ENCODE data around the gene PDCD1. TPM values are rescaled to one million over a fixed set of nuclear protein-coding genes. Genes with fewer than 3 reads are reported as not detected.

PDCD1 gene
- total and polyA plus RNA-seq, 10 of the 15 experiments (the other 5 are each of a cell fraction or from before 2014, with no cell fraction given), result 0.62 to 6.4 (median 2.9) TPM; not detected in 2

DNA sequence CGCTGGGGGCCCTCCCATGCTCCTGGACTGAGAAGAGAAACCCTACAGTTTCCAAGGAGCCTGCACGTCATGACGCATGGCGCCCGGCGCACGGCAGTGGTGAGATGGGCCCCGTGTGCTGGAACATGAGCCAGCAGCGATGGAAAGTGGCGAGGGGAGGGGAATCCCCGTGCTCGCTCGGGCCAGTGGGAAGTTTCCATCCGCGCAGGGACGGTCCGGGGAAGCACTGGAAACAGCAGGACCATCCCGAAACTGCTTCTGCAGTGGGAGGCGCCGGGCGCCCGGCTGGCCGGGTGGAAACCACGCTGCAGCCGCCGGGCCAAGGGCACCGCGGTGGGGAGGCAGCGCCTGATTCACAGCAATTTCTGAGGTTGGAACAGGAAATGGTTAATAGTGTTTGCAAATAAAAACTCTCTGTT, 4.9 kb upstream of the PDCD1 start (continued):
- TF ChIP-seq, protein P1, sequence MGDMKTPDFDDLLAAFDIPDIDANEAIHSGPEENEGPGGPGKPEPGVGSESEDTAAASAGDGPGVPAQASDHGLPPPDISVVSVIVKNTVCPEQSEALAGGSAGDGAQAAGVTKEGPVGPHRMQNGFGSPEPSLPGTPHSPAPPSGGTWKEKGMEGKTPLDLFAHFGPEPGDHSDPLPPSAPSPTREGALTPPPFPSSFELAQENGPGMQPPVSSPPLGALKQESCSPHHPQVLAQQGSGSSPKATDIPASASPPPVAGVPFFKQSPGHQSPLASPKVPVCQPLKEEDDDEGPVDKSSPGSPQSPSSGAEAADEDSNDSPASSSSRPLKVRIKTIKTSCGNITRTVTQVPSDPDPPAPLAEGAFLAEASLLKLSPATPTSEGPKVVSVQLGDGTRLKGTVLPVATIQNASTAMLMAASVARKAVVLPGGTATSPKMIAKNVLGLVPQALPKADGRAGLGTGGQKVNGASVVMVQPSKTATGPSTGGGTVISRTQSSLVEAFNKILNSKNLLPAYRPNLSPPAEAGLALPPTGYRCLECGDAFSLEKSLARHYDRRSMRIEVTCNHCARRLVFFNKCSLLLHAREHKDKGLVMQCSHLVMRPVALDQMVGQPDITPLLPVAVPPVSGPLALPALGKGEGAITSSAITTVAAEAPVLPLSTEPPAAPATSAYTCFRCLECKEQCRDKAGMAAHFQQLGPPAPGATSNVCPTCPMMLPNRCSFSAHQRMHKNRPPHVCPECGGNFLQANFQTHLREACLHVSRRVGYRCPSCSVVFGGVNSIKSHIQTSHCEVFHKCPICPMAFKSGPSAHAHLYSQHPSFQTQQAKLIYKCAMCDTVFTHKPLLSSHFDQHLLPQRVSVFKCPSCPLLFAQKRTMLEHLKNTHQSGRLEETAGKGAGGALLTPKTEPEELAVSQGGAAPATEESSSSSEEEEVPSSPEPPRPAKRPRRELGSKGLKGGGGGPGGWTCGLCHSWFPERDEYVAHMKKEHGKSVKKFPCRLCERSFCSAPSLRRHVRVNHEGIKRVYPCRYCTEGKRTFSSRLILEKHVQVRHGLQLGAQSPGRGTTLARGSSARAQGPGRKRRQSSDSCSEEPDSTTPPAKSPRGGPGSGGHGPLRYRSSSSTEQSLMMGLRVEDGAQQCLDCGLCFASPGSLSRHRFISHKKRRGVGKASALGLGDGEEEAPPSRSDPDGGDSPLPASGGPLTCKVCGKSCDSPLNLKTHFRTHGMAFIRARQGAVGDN (IDR thresholded peaks at IDR 0.05), result peak; percentile 78
- no peak for TF ChIP-seq TCF7 (IDR thresholded peaks at IDR 0.05; ENCODE audit: borderline replicate concordance)
- TF ChIP-seq MYC (IDR thresholded peaks at IDR 0.05; ENCODE audit: insufficient read depth, insufficient read length, insufficient replicate concordance, low read length, severe bottlenecking), result no peak
- no peak for TF ChIP-seq SRF (IDR thresholded peaks at IDR 0.05; ENCODE audit: low read depth in 2 of 2, low read length in 2 of 2)

DNA sequence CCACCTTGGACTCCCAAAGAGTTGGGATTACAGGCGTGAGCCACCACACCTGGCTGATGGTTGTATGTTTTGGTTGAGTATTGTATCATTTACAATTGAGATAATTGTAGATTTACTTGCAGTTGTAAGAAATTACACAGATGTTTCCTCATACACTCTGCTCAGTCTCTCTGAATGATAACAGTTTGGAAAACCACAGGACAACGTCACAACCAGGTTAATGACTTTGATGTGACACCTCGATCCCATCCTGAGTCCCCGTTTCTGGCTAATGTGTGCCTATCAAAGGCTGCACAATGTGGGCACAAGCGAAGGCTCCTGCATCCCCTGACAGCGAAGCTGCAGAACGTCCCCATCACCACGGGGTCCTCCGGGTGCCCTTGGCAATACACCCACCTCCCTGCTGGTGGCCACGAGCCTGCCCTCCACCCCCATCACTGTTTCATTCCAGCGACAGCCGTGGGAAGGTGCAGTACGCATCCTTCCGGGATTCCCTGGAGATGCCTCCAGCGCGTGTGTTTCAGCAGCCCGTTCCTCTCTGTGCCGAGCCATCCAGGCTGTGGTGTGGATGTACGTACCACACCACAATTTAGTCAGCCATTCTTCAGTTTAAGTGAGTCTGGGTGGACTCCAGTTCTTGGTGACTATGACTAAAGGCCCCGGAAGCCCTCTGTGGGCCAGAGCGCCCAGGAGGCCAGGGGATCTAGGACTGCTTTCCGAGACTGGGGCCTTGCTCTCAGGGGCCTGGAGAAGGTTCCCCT, 4.3 kb upstream of the PDCD1 start:
- no peak overlapping the region for H3K27ac ChIP-seq (ENCODE audit: control insufficient read depth, insufficient read depth)
- SMC1A ChIA-PET (ENCODE audit: uncharacterized antibody, unreplicated experiment), result no interaction called here
- H3K4me1 ChIP-seq (ENCODE audit: control insufficient read depth, insufficient read depth, low read length), result peaks cover 45% of the 10 kb centered on the region
- intact Hi-C loops (cut with micrococcal nuclease; ENCODE audit: unreplicated experiment) (no loop called here), in situ Hi-C loops (cut with MboI) (no loop called here)
- no TSS peak for BruUV-seq (replicated peaks)
- TF ChIP-seq STAT1 (conservative IDR thresholded peaks at IDR 0.05) (no peak), ETV6 (conservative IDR thresholded peaks at IDR 0.05 in 1 of 2, IDR thresholded peaks at IDR 0.05 in 1 of 2; ENCODE audit: borderline replicate concordance in 1 of 2, low read depth in 1 of 2) (no peak)
- TF ChIP-seq, protein P2, sequence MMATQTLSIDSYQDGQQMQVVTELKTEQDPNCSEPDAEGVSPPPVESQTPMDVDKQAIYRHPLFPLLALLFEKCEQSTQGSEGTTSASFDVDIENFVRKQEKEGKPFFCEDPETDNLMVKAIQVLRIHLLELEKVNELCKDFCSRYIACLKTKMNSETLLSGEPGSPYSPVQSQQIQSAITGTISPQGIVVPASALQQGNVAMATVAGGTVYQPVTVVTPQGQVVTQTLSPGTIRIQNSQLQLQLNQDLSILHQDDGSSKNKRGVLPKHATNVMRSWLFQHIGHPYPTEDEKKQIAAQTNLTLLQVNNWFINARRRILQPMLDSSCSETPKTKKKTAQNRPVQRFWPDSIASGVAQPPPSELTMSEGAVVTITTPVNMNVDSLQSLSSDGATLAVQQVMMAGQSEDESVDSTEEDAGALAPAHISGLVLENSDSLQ (IDR thresholded peaks at IDR 0.05), result no peak
- ATAC-seq (no peak), FAIRE-seq (no peak), DNase-seq (ENCODE audit: low read depth, low spot score) (no peak)
- H3K9ac ChIP-seq (ENCODE audit: control insufficient read depth, insufficient read depth, low read length), result no peak overlapping the region
- H3K79me2 ChIP-seq (ENCODE audit: control insufficient read depth, insufficient read depth, low read length), result peaks cover 7% of the 10 kb centered on the region
- RAD21 ChIA-PET (ENCODE audit: unreplicated experiment), result no interaction called here
- H4K20me1 ChIP-seq (ENCODE audit: control insufficient read depth, insufficient read depth), result peaks cover 3% of the 10 kb centered on the region; the same call in 1 of the 2 replicates
- POLR2A ChIA-PET, result no interaction called here
- no peak overlapping the region for H2AFZ ChIP-seq (ENCODE audit: control insufficient read depth, low read depth, low read length)
- H3K4me2 ChIP-seq (ENCODE audit: control insufficient read depth, insufficient read depth), result peak overlapping the region; percentile 62
- H3K9me3 ChIP-seq (replicated peaks; ENCODE audit: control insufficient read depth, insufficient read depth, low read length), result no peaks in the 10 kb centered on the region; the same call in 1 of the 3 replicates
- H3K27me3 ChIP-seq (replicated peaks in 1 of 2; ENCODE audit: control insufficient read depth in 2 of 2, insufficient read depth in 2 of 2, low read length in 1 of 2), result no peaks in the 10 kb centered on the region; a peak in 1 of 4 replicates
- CTCF ChIA-PET, result no interaction called here
- H3K4me3 ChIP-seq, result no peak overlapping the region
- no peaks in the 10 kb centered on the region for H3K36me3 ChIP-seq (ENCODE audit: control insufficient read depth in 2 of 2, insufficient read depth in 2 of 2, low read length in 1 of 2)
- 57% methylated on average over 20 of the region's 22 CpGs for WGBS (ENCODE audit: insufficient coverage, insufficient replicate concordance, low lambda C conversion rate, missing lambda C conversion rate)
